ENCODE data around the gene TTC27.
A peak's percentile ranks its signal among the peaks of the same experiment; 100 is the strongest.
"Not testable (repeated sequence)": the region's sequence is repeated elsewhere in the genome, so short reads cannot be mapped to it uniquely, and the experiment has no call there.

The TTC27 gene

GRCh38 chr2:32627814-32628579, at the start of gene TTC27:
TTC27 (plus strand) TSS chr2:32628050; CDS start chr2:32628293, 243 bp downstream.
- DNase-seq (ENCODE audit: low read depth in 2 of 2), result peak; percentile 91 to 92

GRCh38 chr2:32591669-32592463, 36.0 kb upstream of the TTC27 start:
- no peak for DNase-seq (ENCODE audit: low read depth in 2 of 2)

GRCh38 chr2:32594573-32594972, 33.3 kb upstream of the TTC27 start:
- no peak for DNase-seq (ENCODE audit: low read depth in 2 of 2)

GRCh38 chr2:32611366-32611765, 16.5 kb upstream of the TTC27 start:
- DNase-seq (ENCODE audit: low read depth in 2 of 2), result no peak

- DNase-seq (ENCODE audit: low read depth in 2 of 2), result no peak
These were observed 16.1 kb upstream of the TTC27 start for GRCh38 chr2:32611771-32612170.

- no peak for DNase-seq (ENCODE audit: low read depth in 2 of 2)
These were observed 13.8 kb upstream of the TTC27 start for GRCh38 chr2:32614084-32614483.

GRCh38 chr2:32617599-32618189, 10.2 kb upstream of the TTC27 start:
- DNase-seq (ENCODE audit: low read depth in 2 of 2), result no peak

- no peak for DNase-seq (ENCODE audit: low read depth in 2 of 2)
These were observed 5.1 kb upstream of the TTC27 start for GRCh38 chr2:32622570-32623310.

- no peak for DNase-seq (ENCODE audit: low read depth in 2 of 2)
These were observed 4.5 kb upstream of the TTC27 start for GRCh38 chr2:32623311-32623706.

- DNase-seq (ENCODE audit: low read depth in 2 of 2), result no peak
These were observed 3.0 kb upstream of the TTC27 start for GRCh38 chr2:32624812-32625211.

GRCh38 chr2:32626639-32627221, 1.1 kb upstream of the TTC27 start:
- no peak for DNase-seq (ENCODE audit: low read depth in 2 of 2)

- peak; percentile 27 to 30 for DNase-seq (ENCODE audit: low read depth in 2 of 2)
These were observed 423 bp upstream of the TTC27 start for GRCh38 chr2:32627441-32627813.

GRCh38 chr2:32632089-32632488, 4.2 kb downstream of the TTC27 start:
- peak; percentile 19 to 43 for DNase-seq (ENCODE audit: low read depth in 2 of 2)

GRCh38 chr2:32633040-32633439, 5.2 kb downstream of the TTC27 start:
- DNase-seq (ENCODE audit: low read depth in 2 of 2), result no peak

GRCh38 chr2:32638548-32638947, 10.7 kb downstream of the TTC27 start:
- not testable (repeated sequence) for DNase-seq (ENCODE audit: low read depth in 2 of 2)

- DNase-seq (ENCODE audit: low read depth in 2 of 2), result no peak
These were observed 13.3 kb downstream of the TTC27 start for GRCh38 chr2:32641180-32641579.

- DNase-seq (ENCODE audit: low read depth in 2 of 2), result no peak
These were observed 19.4 kb downstream of the TTC27 start for GRCh38 chr2:32647180-32647651.

GRCh38 chr2:32652555-32653209, 24.8 kb downstream of the TTC27 start:
- no peak for DNase-seq (ENCODE audit: low read depth in 2 of 2)

- no peak for DNase-seq (ENCODE audit: low read depth in 2 of 2)
These were observed 28.2 kb downstream of the TTC27 start for GRCh38 chr2:32656069-32656468.

- no peak for DNase-seq (ENCODE audit: low read depth in 2 of 2)
These were observed 36.0 kb downstream of the TTC27 start for GRCh38 chr2:32663864-32664263.

- DNase-seq (ENCODE audit: low read depth in 2 of 2), result no peak
These were observed 38.9 kb downstream of the TTC27 start for GRCh38 chr2:32666704-32667103.

All from stimulated activated CD4-positive, alpha-beta T cell treated with anti-CD3 and anti-CD28 coated beads, Interleukin-15, amount 100 ng/mL, for 48 hours (primary cell).